HL-60 (cell line): ENCODE results near the gene KCNQ1.
A peak's percentile ranks its signal among the peaks of the same experiment; 100 is the strongest.

Source experiments
- DNase-seq, 2 experiments: peaks; one replicate each; pipeline ENCODE4 v3.0.0-alpha.2; 2010 to 2020; ENCODE audit warnings: low read depth in 1 of 2, low spot score in 1 of 2
- H3K27ac ChIP-seq: fragments of 250-450 bp; sonication (Bioruptor Pico); replicated peaks from 2 replicates; pipeline ENCODE4 v1.5.1; 2020; ENCODE audit warnings: mild to moderate bottlenecking, moderate library complexity
- H3K27me3 ChIP-seq: fragments of 250-450 bp; sonication (Bioruptor Pico); 2 replicates; pipeline ENCODE4 v1.5.1; 2021; ENCODE audit warnings: mild to moderate bottlenecking, moderate library complexity; ENCODE audit not compliant: insufficient read depth, poor library complexity, severe bottlenecking
- H3K4me3 ChIP-seq: replicated peaks from 2 replicates; pipeline ENCODE4 v1.5.1; 2011; ENCODE audit warnings: mild to moderate bottlenecking, control low read depth, low read length; ENCODE audit not compliant: insufficient read depth
- CTCF ChIP-seq: IDR thresholded peaks from one replicate; pipeline ENCODE4 v1.5.1; 2011; ENCODE audit warnings: low read length, control low read depth, inconsistent platforms; ENCODE audit not compliant: insufficient read depth
- GABPA ChIP-seq: IDR thresholded peaks from 2 replicates; pipeline ENCODE4 v1.6.1; 2012; ENCODE audit warnings: low read depth
- POLR2AphosphoS5 ChIP-seq: IDR thresholded peaks from 2 replicates; pipeline ENCODE4 v1.6.1; 2012; ENCODE audit warnings: low read depth
- REST ChIP-seq: IDR thresholded peaks from 2 replicates; pipeline ENCODE4 v1.6.1; 2012; ENCODE audit warnings: low read depth; ENCODE audit not compliant: insufficient replicate concordance
- SPI1 ChIP-seq: IDR thresholded peaks from 2 replicates; pipeline ENCODE4 v1.6.1; 2012; ENCODE audit warnings: low read depth, mild to moderate bottlenecking, borderline replicate concordance

Gene KCNQ1

GRCh38 chr11:2443406-2443805, 1.4 kb upstream of the KCNQ1 start:
- H3K27me3 ChIP-seq, result peaks cover 24% of the 10 kb centered on the region
- DNase-seq, result no peak
- TF ChIP-seq POLR2AphosphoS5 (no peak), GABPA (no peak), REST (no peak), SPI1 (no peak), CTCF (no peak)

GRCh38 chr11:2443881-2444820, 657 bp upstream of the KCNQ1 start, which contains the start of gene TRPM5:
Gene TRPM5, minus strand, starts transcription at chr11:2444514. Its CDS starts 21,478 bp downstream, at chr11:2423036.
- no peak for TF ChIP-seq REST
- no peak for TF ChIP-seq POLR2AphosphoS5
- no peak for TF ChIP-seq SPI1
- no peak for TF ChIP-seq GABPA
- TF ChIP-seq CTCF, result no peak
- Histone ChIP-seq H3K4me3 (peak within 1 kb of the TSS; percentile 30), H3K27ac (no peak within 1 kb of the TSS), H3K27me3 (peaks cover 24% of the 10 kb centered on the region)
- DNase-seq, result no peak

More at GRCh38 chr11:2443406-2443805, 1.4 kb upstream of the KCNQ1 start:
- no peak overlapping the region for H3K27ac ChIP-seq
- H3K4me3 ChIP-seq, result no peak overlapping the region

- TF ChIP-seq SPI1 (no peak), CTCF (no peak), REST (no peak), POLR2AphosphoS5 (no peak), GABPA (no peak)
- Histone ChIP-seq H3K27me3 (peaks cover 24% of the 10 kb centered on the region), H3K4me3 (peak overlapping the region; percentile 30), H3K27ac (no peak overlapping the region)
- no peak for DNase-seq
Measured at GRCh38 chr11:2445746-2446551, 1.1 kb downstream of the KCNQ1 start.
